Measurements from ENCODE around the gene ECM2.

The ECM2 gene

DNA sequence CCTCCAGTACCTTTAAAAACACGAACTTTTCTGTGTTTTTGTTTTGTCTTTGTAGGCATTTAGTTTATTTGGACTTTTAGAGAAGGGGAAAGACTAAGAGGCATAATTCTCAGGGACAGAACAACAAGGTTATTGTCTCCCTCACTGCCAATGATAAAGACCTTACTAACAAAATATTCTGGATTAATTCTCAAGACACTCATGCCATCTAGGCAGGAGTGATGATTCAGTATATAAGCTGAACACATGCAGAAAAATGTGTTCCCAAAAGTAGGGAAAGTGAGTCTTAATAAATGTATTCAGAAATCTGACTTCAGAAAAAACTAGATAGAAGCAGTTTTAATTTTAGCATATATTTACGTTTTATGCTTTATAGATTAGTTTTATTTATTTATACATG lies 36.1 kb downstream of the ECM2 start:
- DNase-seq, result no peak

DNA sequence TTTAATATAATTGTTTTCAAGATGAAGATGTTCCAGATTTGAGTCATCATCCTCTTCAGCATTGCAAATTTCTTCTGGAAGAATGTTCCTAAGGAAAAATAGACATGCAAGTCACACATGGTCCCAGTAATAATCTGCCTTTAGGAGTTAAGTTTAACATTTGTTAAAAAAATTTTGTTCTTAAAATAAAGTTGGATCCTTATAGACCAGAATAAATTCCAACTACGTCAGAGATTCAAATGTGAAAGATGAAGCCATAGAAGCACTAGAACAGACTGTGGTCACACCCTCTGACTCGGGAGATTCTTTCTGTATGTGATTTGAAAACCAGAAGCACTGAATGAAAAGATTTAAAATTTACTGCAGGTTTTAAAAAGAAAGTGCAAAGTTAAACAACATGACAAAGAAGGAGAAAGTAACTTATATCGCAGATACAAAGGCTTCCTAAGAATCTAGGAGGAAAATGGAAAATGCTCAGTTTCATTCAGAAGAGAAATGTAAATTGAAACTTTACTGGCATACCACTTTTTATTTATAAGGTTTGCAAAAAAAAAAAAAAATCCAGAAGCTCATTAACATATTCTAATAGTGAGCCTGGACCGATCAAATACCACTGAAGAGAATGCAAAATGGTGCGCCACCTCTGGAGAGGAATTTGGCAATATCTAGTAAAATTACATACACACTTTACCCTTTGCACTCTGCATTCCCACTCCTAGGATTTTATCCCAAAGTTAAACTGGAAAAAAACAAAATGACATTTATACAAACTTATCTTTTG lies 39.2 kb downstream of the ECM2 start:
- no peak for DNase-seq

DNA sequence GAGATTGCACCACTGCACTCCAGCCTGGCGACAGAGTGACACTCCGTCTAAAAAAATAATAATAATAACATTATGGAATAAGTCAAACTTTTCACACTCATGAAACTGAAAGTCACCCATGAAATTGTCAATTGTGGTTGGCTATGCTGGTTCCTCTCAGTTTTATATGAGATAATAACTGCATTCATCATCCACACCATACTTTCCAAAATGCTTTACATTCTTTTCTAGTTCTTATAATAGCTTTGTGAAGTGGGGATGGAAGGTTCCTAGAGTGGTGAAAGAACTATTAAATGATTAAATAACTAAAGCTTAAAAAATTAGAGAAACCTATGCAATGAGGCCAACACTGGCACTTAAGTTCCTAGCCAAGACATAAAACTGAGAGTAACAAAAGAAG lies 40.9 kb downstream of the ECM2 start:
- no peak for DNase-seq

DNA sequence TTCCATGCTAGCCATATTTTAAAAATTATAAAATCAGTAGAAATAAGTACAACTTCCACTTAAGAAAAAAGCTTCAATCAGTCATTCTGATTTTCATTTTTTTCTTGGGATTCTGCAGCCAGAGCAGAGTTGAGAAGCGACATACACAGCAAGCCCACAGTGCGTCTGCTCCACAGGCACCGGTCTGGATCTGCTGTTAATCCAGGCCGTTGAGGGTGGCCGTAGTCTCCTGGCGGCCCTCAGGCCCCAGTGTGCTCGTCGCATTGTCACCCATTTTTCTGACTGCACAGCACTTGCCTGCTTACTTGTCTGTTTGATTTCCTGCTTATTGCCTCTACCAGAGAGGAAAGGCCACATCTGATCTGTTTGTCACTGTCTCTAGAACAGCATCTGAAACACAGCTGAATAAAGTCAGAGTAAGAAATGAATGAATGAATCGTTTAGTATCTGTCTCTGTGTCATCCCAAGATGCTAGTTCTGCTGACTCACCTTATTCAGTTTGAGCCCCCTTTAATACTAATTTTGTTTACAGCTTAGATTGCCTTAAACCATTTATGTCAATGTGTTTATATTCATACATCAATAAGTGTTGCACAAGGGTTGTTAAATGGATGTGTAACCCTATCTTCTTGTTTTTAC lies 41.9 kb downstream of the ECM2 start:
- no peak for DNase-seq

DNA sequence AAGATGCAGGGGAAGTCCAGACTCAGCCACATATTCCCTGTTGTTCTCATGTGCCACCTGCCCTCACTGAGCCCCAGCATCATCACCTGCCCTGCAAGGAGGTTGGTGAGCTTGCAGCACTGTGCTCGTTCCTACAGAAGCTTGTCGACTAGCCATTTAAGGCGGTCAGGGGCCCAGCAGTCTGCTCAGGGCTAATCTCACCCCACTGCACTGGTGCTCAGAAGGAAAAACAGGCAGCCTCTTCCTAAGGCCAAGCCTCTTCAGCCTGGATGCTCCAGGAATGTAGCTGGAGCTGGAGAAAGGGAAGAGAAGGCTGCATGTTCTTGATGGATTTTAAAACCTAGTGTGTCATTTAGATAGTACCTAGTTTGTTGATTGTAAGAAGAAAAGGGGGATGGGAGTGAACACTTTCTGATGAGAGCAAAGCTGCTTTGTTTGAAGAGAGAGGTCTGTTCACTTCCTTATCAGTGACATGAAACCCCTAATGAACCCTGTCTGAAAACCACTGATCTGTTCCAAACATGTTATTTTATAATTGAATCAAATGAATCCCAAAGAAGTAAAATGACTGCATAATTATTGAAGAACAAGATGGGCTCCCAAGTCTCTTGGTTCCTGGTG lies 42.9 kb downstream of the ECM2 start:
- DNase-seq, result no peak

DNA sequence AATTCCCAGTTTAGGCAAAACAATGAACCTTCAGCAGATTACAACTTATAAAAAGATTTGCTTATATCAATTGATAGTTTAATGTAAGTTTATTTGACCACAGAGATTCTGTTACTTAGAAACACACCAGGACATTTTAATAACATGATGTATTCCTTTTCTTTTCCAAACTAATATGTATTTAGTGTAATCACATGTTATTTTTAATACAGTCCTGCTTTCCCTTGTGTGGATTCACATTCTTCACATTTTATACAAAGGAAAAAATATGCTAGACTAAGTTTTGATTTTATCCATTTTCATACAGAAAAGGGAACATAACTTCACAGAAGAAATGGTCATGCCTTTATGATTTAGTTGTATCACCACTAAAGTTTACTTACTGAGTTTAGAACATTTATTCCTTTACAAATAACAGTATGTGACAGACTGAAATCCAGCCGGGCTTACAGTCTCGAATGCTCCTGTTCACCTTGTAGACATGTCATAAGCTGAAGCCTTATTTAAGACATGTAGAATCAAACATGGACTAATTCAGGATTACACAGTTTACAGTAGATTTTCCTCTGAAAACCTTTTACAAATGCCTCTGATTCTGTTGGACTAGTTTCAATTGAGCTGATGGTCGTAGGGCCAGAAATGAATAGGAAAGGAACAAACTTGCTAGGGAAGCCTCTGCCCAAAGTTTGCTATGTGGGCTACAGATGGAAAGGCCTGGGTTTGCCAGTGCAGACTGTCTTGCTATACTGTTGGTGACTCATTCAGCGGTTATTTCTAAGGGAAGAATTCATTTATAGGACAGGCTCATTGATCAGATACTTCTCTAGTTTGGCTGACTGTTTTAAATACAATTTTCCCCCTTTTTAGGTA lies 46.9 kb downstream of the ECM2 start:
- DNase-seq, result no peak

DNA sequence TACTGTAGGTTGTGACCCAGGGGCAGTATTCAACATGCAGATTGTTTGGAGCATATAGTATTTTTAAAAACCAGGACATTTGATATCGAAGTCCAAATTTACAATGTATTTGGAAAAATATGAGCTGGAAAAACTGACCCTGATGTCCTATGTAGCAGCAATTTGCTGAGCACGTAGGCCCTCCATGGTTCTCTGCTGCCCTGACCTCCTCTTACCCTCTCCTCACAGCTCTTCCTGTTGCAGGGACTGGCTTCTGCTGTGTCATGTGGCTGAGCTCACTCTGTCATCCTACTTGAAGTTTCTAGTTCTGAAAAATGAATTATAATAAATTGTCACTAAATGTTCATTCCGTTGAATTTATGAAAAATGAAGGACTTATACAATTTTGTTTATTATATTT lies 49.4 kb downstream of the ECM2 start:
- no peak for DNase-seq

DNA sequence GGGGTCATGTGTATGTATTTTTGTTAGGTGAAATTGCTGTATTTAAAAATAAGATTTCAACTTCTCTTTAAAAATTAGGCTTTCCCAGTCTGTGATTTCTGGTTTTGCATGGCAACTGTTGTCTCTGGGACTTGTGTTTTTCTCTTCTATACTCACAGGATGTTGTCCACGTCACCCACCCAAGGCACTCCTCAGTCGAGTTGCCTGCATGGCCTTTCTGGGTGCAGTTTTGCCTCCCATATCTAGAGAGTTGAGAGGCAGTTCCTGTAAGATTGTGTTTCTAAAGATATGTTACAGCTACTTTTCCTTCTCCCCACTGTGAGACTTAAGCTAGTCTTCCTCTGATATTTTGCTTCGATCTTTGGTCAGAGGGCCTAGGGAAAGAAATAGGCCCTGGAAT lies 51.2 kb downstream of the ECM2 start:
- no peak for DNase-seq

DNA sequence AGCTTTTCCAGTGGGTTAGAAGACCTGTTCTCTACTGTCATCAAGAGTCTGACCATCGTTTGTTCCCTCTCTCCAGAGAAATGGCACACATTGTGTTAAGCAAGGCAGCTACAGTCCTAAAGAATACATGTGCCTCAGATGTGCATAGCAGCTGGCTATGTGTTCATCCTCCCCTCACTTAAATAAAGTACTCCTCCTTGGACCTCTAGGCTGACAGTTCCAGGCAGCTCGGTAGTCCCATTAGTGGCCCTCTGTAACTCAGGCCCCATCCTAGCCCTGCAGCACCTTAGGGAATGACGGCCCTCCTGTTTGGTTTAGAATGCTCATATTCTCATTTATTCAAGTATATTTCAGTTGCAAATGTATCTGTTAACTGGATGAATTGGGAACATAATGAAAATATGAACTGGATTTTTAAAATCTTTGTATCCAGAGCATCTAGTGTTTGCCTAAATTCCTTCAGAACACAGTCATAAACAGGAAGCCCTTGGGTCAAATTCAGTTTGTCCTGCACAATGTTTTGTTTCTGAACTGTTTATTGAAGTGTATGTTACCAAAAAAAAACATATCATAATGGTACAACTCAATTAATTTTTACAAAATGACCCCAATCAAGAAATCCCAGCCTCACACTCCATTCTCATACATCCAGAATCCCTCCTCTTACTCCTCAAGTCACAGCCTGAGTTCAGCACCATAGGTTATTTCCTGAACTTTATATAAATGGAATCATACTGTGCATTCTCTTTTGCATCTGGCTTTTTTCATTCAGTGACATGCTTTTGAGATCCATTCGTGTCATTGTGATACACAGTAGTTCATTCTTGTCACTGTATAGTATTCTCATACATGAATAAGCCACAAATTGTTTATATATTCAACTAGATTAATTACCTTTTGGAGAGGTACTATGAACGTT lies 51.9 kb downstream of the ECM2 start:
- no peak for DNase-seq

DNA sequence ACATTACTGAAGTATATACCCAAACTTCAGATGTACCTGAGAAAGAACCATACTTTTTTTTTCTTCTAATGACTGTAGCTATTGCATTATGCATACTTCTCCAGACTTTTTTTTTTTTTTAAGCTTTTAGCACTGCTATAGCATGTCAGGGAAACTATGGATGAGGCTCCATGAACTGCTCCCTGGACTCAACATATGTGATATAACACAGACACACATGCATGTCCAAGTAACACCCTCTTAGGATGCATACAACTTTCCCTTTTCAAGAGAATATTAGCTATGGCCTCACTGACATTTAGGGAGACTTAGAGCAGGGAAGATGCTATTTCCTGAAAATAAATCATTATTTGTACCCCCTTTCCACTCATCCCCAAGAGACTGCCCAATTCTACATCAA lies 53.0 kb downstream of the ECM2 start:
- DNase-seq, result no peak

DNA sequence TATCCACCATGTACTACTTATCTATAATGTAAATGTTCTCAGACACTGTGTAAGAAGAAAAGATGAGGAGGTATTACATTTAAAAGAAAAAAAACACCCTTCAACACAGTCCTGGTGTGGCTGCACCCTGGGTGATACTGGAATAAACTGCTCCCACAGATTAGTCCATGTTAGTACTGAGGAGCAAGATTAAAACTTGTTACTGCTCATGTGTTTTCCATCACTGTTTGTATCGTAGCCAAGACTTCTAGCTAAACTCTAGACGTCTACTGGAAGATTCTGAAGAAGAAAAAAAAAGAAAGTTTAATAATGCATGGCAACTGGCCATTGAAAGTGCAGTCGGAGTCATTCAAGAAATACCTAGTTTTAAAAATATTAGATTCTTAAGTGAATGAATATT lies 53.5 kb downstream of the ECM2 start, which contains the start of gene ASPN:
TSS of gene ASPN (minus strand) at position 178 of the 400 bp plus-strand sequence.
- DNase-seq, result no peak

DNA sequence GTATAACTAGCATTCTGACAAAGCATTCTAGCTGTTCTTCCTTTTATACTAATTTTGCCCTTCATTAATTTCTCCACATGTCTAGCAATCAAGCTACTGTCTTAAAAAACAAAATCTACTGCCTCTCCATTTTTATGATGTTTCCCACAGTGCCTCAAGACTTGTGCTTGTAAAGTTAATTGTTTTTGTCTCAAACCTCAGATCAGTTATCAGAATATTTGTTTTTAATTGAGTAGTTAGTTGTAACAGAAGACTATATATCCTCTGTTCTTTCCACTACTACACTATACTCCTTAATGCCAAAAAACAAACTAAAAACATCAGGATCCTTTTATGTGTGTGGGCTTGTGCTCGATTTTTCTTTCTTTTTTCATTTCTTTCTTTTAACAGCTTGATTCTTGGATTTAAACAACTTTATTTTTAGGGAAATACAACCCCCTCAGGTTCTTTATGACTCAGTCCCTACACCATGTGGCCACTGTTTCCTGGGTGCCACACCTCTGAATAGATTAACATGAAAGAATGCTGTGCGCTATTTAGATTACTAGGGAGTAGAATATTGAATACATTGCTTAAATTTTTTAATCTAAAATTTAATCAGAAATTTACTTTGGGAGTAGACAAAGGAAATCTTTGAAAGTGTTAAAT lies 54.7 kb downstream of the ECM2 start:
- DNase-seq, result peak in 1 of 5 experiments; percentile 35

DNA sequence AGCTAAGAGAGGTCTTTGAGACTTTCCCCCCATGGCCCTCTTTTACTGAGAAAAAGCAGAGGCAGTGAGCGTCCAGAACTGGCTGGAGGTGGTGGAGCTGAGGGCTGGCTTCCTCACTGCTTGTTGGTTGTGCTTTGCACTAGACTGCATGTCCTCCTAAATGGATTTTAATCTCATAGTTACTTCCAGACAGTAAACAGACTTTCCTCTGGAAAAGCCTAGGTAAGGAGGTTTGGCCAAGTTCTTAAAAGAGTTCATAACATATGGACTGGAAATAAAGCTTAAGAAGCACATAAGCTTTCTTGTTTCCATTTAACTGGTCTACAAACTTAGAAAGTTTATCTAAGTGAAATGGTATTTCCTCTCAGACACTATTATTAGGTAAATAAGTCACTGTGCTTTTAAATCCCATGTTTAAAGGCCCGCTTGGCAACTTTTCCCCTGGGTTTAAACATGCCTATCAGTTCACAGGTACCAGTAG lies 55.5 kb downstream of the ECM2 start:
- no peak for DNase-seq

DNA sequence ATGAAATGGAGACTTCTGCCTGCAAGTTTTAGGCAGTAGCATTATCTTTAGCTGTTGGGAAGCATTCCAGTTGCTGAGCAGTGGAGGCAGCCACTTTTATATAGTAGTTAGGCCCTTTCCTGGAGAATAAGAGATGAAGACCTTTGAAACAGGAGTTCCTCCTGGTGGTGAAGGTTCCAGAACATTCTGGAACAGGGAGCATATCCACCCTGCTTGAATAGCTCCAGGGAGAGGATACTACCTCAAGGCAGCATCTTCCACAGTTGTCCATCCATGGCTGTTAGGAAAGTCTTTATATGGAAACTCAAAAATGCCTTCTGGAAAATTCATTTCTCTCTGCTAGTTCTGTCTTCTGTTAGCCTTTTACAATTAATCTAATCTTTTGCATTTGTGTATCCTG lies 56.4 kb downstream of the ECM2 start:
- no peak for DNase-seq

DNA sequence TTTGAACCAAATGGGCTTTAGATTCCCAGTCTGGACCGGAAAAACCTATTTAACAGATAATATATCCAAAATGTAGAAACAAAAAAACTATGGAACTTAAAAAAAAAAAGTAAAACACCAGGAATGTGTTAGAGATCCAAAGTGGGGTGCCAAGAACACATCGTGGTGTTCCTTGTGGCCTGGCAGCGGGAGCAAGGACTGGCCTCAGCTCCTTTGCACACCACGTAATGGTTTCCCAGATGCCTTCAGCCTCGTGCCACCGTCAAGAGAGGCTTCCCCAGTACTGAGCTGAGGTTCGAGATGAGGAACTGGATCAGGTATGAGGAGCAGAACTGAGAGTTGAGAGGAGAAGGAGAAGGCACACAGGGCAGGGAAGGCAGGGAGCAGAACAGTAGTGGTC lies 57.0 kb downstream of the ECM2 start:
- no peak for DNase-seq

DNA sequence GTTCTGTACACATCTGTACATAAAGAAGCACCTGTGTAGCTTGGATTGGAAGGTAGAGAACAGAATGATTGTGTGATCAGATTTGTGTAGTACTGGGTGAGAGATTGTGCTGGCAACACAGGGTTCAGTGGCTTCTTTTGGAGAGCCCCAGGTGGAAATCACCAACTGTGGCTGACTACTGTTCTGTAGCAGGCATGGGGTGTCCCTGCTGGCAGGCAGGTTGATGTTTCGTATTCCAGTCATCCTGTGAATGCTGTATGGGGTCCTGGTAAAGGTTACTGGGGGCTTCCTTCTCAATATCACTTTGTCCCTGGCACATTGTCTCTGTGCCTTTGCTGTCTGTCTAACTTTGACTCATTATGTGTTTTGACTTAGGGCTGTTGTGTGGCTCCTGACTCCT lies 58.8 kb downstream of the ECM2 start:
- DNase-seq, result peak in 1 of 5 experiments; percentile 6

DNA sequence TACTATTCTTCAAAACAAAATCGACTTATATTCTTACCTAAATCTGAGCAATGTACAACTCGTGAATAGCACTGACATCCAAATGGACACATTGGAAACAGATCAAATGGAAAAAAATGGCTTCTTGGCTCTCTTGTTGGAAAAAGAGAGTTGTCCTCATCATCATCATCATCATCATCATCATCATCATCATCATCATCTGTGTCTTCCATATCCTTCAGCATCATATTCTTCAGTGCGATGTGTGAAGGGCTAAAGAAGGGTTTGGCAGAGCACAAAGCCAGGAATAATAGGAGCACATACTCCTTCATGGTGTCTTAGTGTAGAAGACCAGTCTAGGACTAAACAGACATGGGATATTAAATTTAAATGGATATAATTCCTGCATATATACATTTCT lies 61.2 kb downstream of the ECM2 start:
- no peak for DNase-seq

DNA sequence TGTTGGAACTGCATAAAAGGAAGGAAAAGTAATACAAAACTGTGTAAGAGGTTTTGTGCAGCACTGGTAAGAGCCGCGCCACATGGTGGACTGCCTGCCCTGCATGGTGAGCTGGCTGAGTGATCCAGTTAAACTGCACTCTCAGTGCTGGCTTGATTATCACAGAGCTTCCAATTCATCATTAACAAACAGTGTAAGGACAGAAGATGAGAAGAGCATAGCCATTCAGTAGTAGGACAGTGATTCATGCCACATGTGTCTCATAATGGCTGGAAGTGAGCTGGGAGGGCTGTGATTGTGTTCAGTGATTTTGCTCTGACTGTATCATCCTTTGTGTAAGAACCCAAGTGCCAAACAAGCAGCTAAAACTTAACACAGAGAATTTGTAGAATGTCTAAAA lies 67.6 kb downstream of the ECM2 start:
- DNase-seq, result no peak

DNA sequence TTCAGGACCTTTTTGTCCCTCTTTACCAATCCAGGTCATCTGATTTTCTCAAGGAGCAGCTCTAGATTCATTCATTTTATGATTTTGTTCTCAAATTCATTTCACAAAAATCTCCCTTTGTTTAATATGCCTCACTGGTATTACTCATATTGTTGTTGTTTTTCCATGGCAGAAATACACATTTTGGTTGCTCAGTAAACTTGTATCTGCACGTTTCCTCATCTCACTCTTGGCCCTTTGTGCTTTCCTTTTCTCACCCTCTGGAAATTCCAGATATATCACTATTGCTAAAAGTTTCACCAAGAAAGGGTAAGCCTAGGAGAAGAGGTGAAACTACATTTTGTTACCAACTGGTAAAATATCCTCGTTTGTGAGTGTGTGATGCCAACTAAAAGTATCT lies 68.3 kb downstream of the ECM2 start:
- DNase-seq, result no peak

DNA sequence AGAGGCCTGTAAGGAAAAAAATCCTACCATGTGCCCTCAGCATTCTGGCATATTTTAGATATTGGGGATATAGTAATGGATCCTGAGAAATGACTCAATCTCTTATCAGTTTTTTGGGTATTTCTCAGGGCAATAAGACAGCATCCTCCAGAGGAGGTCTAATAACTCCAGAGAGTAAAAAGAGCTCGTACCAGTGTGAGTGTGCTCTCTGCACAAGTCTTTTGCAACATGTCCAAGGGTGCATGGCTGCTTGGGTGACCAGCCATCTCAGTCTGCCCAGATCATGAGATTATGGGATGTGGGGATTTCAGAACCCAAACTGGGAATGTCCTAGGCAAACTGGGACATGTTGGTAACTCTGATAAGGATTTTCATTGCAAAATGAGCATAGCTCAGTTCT lies 68.7 kb downstream of the ECM2 start:
- DNase-seq, result no peak

DNA sequence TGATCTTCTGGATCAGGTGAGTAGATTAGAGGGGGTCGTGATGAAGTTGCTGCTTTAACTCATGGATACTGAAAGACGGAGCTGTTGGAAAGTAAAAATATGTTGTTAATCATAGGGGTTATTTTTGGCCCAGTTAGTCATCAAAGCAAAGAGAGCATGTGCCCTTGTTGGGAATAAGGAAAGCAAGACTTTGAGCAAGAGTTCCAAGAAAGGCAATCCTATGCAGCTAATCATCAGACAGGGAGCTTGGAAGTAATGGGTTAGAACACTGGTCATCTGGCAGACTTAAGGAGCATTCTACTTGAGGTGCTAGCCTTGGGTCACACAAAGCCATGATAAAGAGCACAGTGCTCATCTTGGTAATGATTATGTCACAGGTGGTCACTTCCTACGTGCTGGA lies 71.8 kb downstream of the ECM2 start:
- no peak for DNase-seq
